HG03039 (cell line): ENCODE measurements around the gene OXCT2.

ENCODE experiments used
- ATAC-seq: cut with Tn5 transposase; IDR thresholded peaks from one replicate; pipeline ENCODE4 v1.9.1; 2021; ENCODE audit warnings: mild to moderate bottlenecking, moderate library complexity; ENCODE audit not compliant: unreplicated experiment

Gene OXCT2

GRCh38 chr1:39737546-39738169, 33.5 kb downstream of the OXCT2 start:
- ATAC-seq: no peak

GRCh38 chr1:39735731-39736130, 35.4 kb downstream of the OXCT2 start:
- ATAC-seq: no peak

DNA sequence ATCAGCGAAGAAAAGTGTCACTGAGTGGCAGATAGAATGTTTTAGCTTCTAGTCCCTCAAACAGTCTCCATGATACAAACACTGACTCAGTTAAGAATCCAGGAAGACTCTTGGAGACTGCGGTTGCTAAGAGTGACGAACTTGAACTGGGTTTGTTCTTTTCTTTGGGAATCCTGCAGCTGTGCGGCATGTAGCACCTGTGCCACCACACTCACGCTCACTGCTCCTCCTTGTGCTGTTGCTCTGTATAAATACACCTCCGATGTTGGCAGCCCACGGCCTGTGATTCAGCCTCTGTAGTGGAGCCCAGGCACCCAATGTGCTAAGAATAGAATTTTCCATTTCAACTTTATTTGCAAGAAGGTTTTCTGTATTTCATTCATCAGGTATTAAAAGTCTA, 38.0 kb downstream of the OXCT2 start:
- ATAC-seq: no peak

DNA sequence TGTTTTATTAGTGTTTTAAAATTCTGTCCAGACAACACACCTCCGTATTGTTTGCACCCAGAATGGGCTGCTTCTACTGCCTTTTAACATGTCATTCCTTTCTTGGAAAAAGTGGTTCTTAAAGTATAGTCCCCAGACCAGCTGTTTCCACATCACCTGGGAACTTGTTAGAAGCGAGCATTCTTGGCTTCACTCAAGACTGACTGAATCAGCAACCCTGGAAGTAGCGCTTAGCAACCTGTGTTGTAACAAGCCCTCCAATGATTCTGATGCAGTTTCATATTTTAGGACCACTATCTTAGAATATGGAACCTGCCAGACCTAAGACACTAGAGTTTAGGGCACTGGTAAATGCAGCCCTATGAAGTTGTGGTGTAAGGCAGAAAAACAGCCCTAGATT, 38.4 kb downstream of the OXCT2 start:
- no peak for ATAC-seq

GRCh38 chr1:39729842-39730241, 41.3 kb downstream of the OXCT2 start:
- ATAC-seq: no peak

- no peak for ATAC-seq
These were observed 42.1 kb downstream of the OXCT2 start for GRCh38 chr1:39729030-39729429.

DNA sequence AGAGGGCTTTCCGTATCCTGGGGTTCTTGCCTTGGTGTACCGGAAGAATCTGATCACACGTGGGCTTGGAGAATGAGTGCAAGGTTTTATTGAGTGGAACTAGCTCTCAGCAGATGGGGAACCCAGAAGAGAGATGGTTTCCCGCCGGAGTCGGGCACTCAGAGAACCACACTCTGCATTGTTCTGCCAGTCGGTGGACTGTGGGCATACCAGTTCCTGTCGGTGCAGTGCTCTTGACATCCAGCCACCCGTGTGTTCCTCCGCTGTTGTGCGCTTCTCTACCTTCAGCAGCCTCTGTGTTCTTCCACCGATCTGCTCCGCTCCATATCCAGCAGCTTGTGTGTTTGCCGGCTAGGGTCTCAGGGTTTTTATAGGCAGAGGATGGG, 43.2 kb downstream of the OXCT2 start:
- no peak for ATAC-seq

DNA sequence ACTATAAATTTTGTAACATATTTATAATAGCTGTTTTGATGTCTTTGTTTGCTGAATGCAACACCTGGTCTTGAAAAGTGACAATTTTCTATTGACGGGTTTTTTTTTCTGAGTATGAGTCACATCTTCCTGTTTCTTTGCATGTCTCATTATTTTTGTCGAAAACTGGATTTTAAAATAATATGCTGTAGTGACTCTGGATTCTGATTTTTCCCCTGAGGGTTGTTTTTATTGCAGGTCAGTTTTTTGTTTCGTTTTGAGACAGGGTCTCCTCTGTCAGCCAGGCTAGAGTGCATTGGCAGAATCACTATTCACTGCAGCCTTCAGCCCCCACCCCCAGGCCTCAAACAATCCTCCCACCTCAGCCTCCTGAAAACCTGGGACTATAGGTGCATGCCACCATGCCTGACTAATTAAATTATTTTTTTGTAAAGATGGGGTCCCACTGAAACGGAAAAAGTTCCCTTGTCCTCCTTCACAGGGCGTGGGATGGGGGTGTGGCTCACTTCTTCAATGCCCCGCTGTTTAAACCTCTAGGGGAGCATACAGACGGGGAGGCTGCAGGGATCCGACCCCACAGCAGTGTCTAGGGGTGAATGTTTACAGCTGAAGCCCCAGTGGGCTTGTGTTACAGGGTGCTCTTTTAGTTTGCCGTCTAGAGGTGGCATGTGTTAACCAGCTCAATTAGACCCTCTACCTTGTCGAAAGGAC, 43.8 kb downstream of the OXCT2 start:
- ATAC-seq: no peak

- no peak for ATAC-seq
These were observed 44.5 kb downstream of the OXCT2 start for GRCh38 chr1:39726600-39726999.

- ATAC-seq: no peak
These were observed 48.7 kb downstream of the OXCT2 start for GRCh38 chr1:39722495-39722894.

DNA sequence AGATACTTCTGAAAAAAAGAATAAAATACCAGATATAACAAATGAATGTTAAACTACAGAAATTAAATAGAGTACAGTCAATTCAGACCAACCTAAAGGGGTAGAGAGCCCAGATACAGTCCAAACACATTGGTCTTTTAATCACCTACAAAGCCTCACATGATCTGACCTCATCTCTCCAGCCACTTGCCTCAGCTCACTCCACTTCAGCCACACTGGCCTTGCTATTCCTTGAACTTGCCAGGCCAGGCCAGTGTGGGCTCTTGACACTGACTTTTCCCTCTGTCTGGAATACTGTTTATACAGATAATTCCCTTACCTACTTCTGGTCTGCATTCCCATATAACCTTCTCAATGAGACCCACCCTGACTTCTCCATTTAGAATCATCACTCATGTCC, 49.5 kb downstream of the OXCT2 start:
- ATAC-seq: no peak

DNA sequence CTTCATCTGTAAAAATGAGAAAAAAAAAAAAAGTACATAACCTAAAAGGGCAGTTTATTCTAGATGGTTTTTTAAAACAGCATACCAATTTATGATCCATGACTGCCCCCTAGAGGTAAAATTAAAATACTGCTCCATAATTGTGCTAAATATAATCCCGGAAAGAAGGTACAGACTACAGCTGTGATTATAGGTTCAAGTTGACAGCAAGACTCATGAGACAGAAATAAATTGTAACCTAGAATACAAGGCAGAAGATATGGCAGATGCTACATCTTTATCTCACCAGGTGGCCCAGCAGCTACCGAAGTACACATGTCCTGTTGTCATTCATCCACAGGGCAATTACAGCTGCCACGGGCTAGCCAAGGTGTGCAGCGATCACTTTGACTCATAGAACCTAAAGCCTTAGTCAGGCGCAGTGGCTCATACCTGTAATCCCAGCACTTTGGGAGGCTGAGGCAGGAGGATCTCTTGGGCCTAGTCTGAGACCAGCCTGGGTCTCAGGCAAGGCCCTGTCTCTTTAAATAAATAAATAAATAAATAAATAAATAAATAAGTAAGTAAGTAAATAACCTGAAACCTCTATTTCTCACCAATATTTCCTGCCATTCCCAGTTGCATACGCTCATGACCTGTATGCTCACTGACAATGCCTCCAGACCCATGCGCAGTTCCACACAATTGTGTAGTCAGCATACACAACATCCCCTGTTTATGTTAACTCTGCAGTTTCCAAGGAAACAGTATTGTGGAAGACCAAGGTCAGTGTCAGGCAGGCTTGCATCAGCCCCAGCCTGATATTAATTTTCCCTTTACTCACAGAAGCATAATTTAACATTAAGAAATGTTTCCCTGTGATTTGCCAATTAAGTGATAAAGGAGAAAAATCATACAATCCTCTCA, 50.8 kb downstream of the OXCT2 start:
- ATAC-seq: no peak
